Measurements from ENCODE around the gene NXPH1.

DNA sequence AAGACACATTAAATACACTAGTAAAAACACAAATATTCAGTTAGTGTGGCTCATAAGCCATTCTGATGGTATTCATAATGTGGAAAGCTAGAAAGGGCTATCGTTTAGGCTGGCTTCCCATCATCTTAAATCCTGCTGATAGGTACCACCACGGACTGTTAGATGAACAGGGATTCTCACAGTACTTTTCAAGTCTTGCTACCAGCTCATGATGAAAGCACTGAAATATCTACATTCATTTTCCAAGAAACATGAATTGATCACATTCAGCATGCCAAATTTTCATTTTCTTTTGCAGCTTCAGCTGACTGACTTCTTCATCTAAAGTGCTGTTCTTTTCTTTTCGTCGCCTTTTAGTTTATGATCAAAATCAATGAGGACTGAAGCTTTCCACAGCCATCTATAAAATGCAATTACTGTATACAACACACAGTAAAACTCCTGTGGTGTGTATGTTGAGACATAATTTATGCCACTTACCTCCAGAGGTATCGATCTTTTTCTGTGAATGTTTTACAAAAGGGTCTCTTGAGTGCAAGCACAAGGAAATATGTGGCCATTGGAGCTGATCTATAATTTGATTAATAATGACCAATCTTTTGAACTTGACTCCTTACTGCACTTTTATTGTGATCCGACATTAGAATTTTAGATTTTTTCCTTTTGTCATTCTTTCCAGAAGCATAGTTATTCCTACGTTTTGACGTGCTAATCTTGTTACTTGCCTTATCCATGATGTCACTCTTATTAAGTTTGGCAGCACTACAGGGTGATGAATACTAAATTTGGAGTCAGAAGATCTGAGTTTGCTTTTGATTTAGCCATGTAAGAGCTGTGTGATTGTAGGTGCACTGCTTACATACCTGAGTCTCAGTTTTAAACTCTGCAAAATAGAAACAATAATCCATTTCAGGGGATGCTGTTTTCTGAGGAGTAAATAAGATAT lies 58.4 kb downstream of the NXPH1 start:
- TF ChIP-seq ZNF232 (CRISPR knock-in tag; IDR thresholded peaks at IDR 0.05): no peak
- TF ChIP-seq, protein P1, sequence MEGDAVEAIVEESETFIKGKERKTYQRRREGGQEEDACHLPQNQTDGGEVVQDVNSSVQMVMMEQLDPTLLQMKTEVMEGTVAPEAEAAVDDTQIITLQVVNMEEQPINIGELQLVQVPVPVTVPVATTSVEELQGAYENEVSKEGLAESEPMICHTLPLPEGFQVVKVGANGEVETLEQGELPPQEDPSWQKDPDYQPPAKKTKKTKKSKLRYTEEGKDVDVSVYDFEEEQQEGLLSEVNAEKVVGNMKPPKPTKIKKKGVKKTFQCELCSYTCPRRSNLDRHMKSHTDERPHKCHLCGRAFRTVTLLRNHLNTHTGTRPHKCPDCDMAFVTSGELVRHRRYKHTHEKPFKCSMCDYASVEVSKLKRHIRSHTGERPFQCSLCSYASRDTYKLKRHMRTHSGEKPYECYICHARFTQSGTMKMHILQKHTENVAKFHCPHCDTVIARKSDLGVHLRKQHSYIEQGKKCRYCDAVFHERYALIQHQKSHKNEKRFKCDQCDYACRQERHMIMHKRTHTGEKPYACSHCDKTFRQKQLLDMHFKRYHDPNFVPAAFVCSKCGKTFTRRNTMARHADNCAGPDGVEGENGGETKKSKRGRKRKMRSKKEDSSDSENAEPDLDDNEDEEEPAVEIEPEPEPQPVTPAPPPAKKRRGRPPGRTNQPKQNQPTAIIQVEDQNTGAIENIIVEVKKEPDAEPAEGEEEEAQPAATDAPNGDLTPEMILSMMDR (IDR thresholded peaks at IDR 0.05): no peak
- TF ChIP-seq, protein P2, sequence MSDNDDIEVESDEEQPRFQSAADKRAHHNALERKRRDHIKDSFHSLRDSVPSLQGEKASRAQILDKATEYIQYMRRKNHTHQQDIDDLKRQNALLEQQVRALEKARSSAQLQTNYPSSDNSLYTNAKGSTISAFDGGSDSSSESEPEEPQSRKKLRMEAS (CRISPR knock-in tag; IDR thresholded peaks at IDR 0.05): no peak
- no peak for TF ChIP-seq HMGA2 (CRISPR knock-in tag; IDR thresholded peaks at IDR 0.05)
- TF ChIP-seq, protein P3, sequence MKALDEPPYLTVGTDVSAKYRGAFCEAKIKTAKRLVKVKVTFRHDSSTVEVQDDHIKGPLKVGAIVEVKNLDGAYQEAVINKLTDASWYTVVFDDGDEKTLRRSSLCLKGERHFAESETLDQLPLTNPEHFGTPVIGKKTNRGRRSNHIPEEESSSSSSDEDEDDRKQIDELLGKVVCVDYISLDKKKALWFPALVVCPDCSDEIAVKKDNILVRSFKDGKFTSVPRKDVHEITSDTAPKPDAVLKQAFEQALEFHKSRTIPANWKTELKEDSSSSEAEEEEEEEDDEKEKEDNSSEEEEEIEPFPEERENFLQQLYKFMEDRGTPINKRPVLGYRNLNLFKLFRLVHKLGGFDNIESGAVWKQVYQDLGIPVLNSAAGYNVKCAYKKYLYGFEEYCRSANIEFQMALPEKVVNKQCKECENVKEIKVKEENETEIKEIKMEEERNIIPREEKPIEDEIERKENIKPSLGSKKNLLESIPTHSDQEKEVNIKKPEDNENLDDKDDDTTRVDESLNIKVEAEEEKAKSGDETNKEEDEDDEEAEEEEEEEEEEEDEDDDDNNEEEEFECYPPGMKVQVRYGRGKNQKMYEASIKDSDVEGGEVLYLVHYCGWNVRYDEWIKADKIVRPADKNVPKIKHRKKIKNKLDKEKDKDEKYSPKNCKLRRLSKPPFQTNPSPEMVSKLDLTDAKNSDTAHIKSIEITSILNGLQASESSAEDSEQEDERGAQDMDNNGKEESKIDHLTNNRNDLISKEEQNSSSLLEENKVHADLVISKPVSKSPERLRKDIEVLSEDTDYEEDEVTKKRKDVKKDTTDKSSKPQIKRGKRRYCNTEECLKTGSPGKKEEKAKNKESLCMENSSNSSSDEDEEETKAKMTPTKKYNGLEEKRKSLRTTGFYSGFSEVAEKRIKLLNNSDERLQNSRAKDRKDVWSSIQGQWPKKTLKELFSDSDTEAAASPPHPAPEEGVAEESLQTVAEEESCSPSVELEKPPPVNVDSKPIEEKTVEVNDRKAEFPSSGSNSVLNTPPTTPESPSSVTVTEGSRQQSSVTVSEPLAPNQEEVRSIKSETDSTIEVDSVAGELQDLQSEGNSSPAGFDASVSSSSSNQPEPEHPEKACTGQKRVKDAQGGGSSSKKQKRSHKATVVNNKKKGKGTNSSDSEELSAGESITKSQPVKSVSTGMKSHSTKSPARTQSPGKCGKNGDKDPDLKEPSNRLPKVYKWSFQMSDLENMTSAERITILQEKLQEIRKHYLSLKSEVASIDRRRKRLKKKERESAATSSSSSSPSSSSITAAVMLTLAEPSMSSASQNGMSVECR (CRISPR knock-in tag; IDR thresholded peaks at IDR 0.05; ENCODE audit: borderline replicate concordance): no peak
- no peak for TF ChIP-seq JUN (CRISPR knock-in tag; IDR thresholded peaks at IDR 0.05)
- TF ChIP-seq ZNF219 (CRISPR knock-in tag; IDR thresholded peaks at IDR 0.05; ENCODE audit: borderline replicate concordance): no peak
- TF ChIP-seq, protein P4, sequence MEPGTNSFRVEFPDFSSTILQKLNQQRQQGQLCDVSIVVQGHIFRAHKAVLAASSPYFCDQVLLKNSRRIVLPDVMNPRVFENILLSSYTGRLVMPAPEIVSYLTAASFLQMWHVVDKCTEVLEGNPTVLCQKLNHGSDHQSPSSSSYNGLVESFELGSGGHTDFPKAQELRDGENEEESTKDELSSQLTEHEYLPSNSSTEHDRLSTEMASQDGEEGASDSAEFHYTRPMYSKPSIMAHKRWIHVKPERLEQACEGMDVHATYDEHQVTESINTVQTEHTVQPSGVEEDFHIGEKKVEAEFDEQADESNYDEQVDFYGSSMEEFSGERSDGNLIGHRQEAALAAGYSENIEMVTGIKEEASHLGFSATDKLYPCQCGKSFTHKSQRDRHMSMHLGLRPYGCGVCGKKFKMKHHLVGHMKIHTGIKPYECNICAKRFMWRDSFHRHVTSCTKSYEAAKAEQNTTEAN (CRISPR knock-in tag; IDR thresholded peaks at IDR 0.05): no peak

All from WTC11 (cell line).